Posterior cingulate gyrus (tissue), 11 donors: Measurements from ENCODE around the gene ACOT7.
A peak's percentile ranks its signal among the peaks of the same experiment; 100 is the strongest.

Experiments
- DNase-seq, 10 donors: peaks; one replicate each; pipeline versions ENCODE4 v3.0.0 to v3.0.0-alpha.2; 2020 to 2021; ENCODE audit warnings: mixed read lengths in 3 of 10
- intact Hi-C: fragments of 100-400 bp; cut with DNase I; formaldehyde crosslinking; loops from one replicate; pipeline ENCODE4 v1.15.1; 2023

The ACOT7 gene

DNA sequence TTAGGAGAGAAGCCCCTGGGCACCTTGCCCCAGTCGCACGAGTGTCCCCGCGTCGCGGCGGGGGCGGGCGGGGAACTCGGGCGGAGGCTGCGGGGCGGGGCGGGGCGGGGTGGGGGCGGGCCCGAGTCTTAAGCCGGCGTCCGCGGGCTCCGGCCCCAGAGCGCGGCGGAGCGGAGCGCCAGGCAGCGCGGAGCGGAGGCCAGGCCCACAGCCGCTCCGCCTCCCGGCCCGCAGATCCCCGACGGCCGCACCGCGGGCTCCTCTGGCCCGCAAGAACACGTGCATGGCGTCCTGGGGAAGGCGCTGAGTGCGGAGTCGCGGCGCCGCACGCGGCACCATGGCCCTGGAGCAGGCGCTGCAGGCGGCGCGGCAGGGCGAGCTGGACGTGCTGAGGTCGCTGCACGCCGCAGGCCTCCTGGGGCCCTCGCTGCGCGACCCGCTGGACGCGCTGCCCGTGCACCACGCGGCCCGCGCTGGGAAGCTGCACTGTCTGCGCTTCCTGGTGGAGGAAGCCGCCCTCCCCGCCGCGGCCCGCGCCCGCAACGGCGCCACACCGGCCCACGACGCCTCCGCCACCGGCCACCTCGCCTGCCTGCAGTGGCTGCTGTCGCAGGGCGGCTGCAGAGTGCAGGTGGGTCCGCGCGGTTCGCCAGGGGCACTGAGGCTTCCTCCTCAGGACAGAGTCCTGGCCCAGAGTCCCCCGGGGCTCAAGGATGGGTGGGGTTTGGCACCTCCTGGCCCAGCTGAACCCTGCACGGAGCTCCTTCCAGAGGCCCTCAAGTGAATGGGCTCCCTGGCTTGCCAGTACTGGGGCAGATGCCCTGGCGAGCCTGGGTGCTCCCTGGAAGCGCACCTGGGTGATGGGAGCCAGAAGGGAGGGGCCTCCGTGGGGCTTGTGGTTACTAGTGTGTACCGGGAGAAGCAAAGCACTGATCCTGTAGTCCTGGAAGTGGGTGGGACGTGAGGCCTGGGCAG, 31.3 kb upstream of the ACOT7 start, which contains the start of gene ESPN:
ESPN (plus strand) TSS at position 158 of the 975 bp plus-strand sequence; CDS start at position 338, 180 bp downstream.
- DNase-seq: peak in 1 of 10 donors; percentile 65
- intact Hi-C loops: no loop called here

GRCh38 chr1:6424000-6424565, 30.5 kb upstream of the ACOT7 start:
- DNase-seq: no peak

GRCh38 chr1:6423321-6423999, 29.9 kb upstream of the ACOT7 start:
- intact Hi-C loops: no loop called here
- peak in 3 of 10 donors; percentile 18 to 37 (median 23) for DNase-seq

More at GRCh38 chr1:6424000-6424565, 30.5 kb upstream of the ACOT7 start:
- intact Hi-C loops: no loop called here

DNA sequence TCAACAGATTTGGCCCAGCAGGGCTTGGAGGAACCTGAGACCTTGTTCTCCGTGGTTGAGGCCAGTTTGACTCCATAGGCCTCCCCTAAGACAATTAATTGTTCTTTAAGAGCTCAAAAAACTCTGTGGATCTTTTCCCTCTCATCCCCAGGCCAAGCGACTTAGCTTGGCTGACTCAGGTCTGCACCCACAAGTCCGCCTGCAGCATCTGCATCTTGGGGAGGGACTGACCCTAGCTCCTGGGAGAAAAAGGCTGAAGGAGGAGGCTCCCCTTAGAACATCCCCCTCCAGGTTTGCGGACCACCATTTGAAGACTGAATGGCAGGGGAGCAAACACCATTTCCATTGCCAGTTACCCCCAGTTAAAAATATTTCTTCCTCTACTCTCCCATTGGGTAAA, 27.7 kb upstream of the ACOT7 start:
- no peak for DNase-seq
- intact Hi-C loops: no loop called here

GRCh38 chr1:6420454-6421042, 27.0 kb upstream of the ACOT7 start:
- DNase-seq: no peak
- intact Hi-C loops: no loop called here

DNA sequence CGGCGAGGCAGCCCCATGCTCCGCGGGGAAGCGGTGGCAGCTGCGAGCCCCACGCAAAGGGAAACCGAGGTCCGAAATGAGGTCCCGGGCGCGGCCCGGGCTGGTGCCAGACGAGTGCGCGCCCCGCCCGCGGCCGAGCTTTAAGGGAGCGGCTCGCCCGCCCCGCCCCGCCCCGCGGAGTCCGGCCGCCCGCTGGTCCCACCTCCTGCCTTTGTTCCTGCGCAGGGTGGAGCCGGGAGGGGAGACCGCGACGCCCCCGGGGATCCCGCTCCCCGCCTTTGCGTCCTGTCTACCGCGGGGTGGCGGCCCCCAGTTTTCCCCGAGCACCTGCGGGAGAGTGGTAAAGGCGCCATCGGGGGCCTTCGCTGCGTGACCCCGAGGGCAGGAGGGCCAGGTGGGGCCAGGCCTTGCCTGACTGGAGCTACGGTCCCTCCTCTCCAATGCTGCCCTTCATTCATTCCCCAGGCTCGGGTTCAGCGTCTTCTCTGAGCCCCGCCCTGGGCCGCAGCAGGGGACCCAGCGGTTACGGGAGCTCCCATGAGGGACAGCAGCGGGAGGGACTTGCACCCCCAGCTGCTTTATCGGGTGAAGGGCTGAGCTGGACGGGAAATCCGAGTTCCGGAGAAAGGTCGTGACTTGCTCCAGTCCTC, 26.4 kb upstream of the ACOT7 start, which contains the start of gene HES2:
HES2 (minus strand) TSS at position 116 of the 650 bp plus-strand sequence; CDS start at position 17, 99 bp downstream.
- peak in 1 of 10 donors; percentile 60 for DNase-seq
- intact Hi-C loops: no loop called here

- intact Hi-C loops: no loop called here
Measured at GRCh38 chr1:6419397-6419803, 25.8 kb upstream of the ACOT7 start.

DNA sequence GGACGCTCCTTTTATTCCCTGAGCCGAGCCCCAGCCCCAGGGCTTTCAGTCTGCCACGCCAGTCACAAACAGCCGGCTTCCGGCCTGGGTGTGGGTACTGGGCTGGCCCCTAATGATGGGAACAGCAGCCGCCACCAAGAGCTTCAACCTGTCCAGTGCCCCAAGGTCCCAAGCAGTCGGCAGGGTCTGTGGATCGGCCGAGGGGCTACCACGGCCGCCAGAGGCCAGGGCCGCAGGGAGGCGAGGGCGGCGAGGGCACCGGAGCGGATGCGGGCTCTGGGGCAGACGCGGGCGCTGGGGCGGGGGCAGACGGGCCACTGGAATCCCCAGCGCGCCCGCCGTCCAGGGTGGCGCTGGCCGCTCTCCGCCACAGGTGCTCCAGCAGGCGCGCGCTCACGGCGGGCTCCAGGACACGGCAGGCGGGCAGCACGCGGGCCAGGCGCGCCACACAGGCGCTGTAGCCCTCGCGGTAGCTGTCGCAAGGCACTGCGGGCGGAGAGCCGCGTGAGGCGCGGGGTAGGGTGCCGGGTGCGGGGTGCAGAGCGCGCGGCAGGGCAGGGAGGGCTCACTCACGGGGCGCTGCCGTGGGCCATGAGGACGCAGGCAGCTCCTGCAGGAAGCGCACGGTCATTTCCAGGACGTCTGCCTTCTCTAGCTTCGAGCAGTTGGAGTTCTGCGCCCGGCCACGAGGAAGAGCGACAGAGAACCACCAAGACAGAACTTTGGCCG, 25.3 kb upstream of the ACOT7 start:
- DNase-seq: peak in 1 of 10 donors; percentile 55
- intact Hi-C loops: no loop called here

More at GRCh38 chr1:6419397-6419803, 25.8 kb upstream of the ACOT7 start:
- no peak for DNase-seq

DNA sequence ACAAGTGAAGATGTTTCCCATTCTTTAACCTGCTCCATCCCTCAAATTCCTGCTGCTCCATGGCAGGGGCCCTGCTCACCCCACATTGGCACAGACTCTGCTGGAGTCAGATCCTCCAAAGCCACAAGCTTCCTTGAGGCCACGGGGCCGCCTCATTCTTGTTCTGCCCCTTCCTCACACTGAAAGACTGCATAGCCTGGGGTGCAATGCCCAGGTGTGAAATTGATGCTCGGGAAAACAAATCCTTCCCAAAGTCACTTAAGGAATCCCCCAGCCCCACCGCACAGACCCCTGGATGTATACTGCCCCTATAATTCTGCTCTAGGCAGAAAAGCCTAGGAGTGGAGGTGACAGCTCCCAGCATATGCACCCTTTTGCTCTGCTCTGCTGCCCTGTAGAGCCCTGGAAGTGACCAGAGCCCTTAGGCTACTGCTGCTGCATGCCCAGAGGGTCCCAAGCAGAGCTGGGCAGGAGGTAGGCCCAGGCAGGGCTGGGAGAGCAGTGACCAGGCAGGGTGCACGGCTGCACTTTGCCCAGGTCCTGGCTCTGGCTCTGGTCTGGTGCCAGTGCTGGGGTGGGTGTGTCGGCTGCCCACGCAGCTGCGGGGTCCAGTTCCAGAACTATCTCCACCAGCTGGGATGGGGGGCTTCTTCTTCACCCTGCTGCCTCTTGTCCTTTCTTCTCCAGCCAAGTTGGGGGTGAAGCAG, 24.5 kb upstream of the ACOT7 start:
- intact Hi-C loops: no loop called here
- DNase-seq: peak in 1 of 10 donors; percentile 58

GRCh38 chr1:6416906-6417305, 23.3 kb upstream of the ACOT7 start:
- DNase-seq: peak in 1 of 10 donors; percentile 71
- intact Hi-C loops: no loop called here

GRCh38 chr1:6416295-6416656, 22.7 kb upstream of the ACOT7 start:
- DNase-seq: peak in 1 of 10 donors; percentile 64
- intact Hi-C loops: no loop called here

- no peak for DNase-seq
- intact Hi-C loops: no loop called here
Measured at GRCh38 chr1:6414881-6415626, 21.5 kb upstream of the ACOT7 start.

DNA sequence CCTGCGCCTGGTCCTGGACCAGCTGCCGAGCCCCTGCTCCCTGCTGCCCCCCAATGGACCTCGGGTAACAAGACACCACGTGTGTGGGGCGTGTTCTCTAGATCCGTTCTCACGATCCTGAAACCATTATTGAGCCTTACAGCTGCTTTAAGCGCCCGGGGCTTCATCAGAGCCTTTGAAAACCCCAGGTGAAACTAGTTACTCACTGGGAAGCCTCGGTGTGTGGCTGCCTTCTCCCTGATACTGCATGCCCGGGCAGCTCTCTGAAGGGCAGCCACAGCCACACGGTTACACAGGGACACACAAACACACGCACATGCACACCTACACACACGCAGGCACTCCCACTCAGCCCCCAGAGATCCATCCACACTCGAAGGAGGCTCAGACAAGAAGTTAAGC, 20.9 kb upstream of the ACOT7 start:
- intact Hi-C loops: no loop called here
- peak in 5 of 10 donors; percentile 24 to 83 (median 35) for DNase-seq

- DNase-seq: no peak
Measured at GRCh38 chr1:6412896-6413295, 19.3 kb upstream of the ACOT7 start.

DNA sequence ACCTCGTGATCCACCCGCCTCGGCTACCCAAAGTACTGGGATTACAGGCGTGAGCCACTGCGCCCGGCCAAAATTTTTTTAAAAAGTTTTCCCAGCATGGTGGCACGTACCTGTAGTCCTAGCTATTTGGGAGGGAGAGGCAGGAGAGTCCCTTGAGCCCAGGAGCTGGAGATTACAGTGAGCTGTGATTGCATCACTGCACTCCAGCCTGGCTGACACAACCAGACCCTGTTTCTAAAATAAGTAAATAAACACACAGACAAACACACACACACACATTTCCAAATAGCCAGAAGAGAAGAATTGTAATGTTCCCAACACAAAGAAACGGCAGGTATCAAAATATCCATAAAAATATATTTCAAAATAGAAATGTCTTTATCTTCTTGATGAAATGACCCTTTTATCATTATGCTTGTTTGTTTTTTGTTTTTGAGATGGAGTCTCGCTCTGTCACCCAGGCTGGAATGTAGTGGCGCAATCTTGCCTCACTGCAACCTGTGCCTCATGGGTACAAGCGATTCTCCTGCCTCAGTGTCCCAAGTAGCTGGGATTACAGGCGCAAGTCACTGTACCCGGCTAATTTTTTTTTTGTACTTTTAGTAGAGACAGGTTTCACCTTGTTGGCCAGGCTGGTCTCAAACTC, 16.8 kb upstream of the ACOT7 start:
- intact Hi-C loops: no loop called here
- no peak for DNase-seq

More at GRCh38 chr1:6412896-6413295, 19.3 kb upstream of the ACOT7 start:
- intact Hi-C loops: no loop called here

- intact Hi-C loops: no loop called here
- no peak for DNase-seq
Measured at GRCh38 chr1:6409733-6410132, 16.2 kb upstream of the ACOT7 start.

GRCh38 chr1:6409053-6409452, 15.5 kb upstream of the ACOT7 start:
- intact Hi-C loops: no loop called here
- no peak for DNase-seq
